GM19193 (cell line): ENCODE results near the gene CD84.
A peak's percentile ranks its signal among the peaks of the same experiment; 100 is the strongest.

Source experiments
- POLR2A ChIP-seq: IDR thresholded peaks from 4 replicates; pipeline ENCODE4 v1.6.1; 2011; ENCODE audit not compliant: insufficient read depth, insufficient read length; ENCODE audit errors: extremely low read depth

The CD84 gene

GRCh38 chr1:160539684-160539989 lies 39.7 kb downstream of the CD84 start:
- no peak for TF ChIP-seq POLR2A

- no peak for TF ChIP-seq POLR2A
Observed at GRCh38 chr1:160538985-160539651, 40.2 kb downstream of the CD84 start.

- TF ChIP-seq POLR2A: no peak
Observed at GRCh38 chr1:160537714-160538665, 41.3 kb downstream of the CD84 start.

DNA sequence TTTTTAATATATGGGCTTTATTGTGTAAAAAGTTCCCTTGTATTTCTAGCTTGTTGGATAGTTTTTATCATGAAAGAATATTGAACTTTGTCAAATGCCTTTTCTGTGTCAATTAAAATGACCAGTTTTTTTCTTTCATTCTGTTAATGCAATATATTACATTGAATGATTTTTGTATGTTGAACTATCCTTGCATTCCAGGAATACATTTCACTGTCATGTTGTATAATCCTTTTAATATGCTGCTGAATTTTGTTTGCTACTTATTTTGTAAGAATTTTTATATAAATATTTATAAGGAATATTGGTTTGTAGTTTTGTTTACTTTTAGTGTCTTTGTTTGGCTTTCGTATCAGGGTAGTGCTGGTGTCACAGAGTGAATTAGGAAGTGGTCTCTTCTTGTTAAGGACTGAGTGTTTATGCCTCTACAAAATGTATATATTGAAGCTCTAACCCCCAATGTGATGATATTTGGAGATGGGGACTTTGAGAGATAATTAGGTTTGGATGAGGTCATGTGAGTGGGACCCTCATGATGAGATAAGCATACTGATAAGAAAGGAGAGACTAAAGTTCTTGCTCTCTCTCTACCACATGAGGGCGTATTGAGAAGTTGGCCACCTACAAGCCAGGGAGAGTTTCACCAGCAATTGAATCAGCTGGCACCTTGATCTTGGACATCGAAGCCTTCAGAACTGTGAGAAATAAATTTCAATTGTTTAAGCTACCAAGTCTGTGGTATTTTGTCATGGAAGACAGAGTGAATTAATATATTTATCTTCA lies 44.3 kb downstream of the CD84 start:
- no peak for TF ChIP-seq POLR2A

DNA sequence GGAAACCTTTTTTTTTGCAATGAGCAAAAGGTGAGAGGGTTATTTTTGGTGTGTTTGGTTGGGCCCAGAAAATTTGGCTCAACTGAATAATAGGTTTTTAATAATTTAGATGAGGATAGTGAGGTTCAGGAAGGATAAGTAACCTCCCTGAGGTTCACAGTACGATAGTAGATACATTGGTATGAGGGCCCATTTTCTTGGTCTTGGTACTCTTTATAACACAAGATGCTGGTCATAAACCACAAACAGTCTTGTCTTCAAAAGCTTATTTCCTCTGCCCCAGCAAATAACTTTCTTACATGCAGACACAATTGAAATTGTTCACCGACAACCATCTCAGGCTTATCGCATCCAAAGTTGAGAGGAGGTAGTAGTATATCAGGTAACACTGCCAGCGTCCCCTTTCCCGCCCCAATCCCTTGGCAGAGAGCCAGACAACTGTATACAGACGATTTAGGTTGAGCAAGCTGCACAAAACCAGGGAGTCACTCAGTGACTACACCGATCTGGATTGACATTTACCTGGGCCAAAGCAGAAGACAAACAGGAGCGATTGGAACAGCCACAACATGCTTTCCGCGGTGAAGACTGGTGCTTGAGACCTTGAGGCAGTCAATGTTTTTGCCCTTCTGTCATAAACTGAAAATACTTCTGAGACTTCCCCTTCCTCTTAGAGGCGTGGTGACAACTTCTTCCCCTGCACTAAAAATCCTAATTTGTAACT lies 56.5 kb downstream of the CD84 start, which contains the start of gene SLAMF6:
SLAMF6 (minus strand) TSS at position 634 of the 724 bp plus-strand sequence; CDS start at position 571, 63 bp downstream.
- peak; percentile 69 for TF ChIP-seq POLR2A

DNA sequence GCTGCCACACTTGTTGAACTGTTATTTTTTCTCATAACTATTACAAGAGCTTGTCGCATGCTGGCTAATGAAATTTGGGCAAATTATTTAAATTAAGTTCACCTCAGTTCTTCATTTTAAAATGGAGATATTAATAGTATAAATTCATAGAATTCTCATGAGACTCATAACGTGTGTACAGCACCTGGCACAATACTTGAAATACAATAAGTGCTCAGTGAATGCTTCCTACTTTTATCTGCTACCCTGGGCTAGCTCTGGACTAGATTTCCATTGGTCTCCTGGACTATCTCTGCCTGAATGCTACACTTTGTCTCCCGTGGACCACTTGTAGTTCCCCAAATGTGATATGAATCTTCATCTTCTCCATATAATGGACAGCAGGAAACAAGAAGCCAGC lies 57.2 kb downstream of the CD84 start:
- TF ChIP-seq POLR2A: no peak

- TF ChIP-seq POLR2A: no peak
Observed at GRCh38 chr1:160521554-160521953, 57.7 kb downstream of the CD84 start.

- TF ChIP-seq POLR2A: peak; percentile 27
Observed at GRCh38 chr1:160520999-160521398, 58.3 kb downstream of the CD84 start.

GRCh38 chr1:160520582-160520981 lies 58.7 kb downstream of the CD84 start:
- TF ChIP-seq POLR2A: no peak

- TF ChIP-seq POLR2A: peak; percentile 16
Observed at GRCh38 chr1:160519642-160520435, 59.5 kb downstream of the CD84 start.

GRCh38 chr1:160504651-160505050 lies 74.6 kb downstream of the CD84 start:
- TF ChIP-seq POLR2A: no peak

DNA sequence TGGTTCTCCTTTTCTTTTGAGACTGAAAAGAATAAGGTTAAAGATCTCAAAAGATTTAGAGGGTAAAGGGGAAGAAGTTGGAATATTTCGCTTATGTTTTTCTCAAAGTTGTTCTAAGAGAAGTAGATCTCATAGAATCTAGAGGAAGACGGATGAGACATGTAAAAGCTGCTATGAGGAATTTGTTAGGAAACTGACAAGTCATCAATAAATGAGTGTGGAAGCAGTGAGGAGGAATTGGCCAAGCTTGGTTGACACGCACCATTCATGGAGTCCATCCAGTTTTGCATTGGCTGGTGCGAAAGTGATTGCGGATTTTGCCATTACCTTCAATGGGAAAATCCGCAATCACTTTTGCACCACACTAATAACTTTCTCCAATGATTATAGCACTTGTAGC lies 76.2 kb downstream of the CD84 start:
- no peak for TF ChIP-seq POLR2A

DNA sequence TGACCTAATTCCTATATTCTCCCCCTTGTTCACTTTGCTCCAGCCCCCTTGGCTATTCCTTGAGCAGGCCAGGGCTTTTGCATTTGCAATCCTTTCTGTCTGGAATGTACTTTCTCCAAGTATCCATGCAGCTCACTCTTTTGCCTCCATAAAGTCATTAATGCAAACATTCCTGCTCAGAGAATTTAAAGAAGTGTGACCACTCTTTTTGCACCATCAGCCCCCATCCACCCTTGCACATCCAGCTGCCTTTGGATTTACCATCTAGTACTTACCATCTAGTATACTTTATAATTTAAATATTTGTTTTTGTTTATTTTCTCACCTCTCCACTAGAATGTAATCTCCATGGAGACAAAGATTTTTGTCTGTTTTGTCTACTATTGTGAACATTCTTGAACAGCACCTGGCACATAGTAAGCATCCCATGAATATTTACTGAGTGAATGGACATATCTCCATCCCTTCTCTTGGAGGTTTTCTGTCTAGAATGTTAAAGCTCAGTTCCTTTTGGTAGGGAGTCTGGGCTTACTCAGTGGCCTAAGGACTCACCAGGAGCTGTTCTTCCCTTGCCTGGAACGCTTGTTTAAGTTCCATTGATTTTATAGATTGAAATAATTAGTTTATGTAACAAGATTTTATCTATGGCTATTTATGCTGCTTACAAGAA lies 78.8 kb downstream of the CD84 start:
- TF ChIP-seq POLR2A: no peak
